Peyer's patch (tissue), 4 donors: ENCODE measurements around the gene OCA2.

Experiments
- POLR2A ChIP-seq, 2 donors: fragments of 450-650 bp; IDR thresholded peaks; one replicate each; pipeline ENCODE4 v1.5.1; 2017; ENCODE audit warnings: antibody characterized with exemption in 2 of 2, mild to moderate bottlenecking in 2 of 2, moderate library complexity in 2 of 2
- TF ChIP-seq, protein P1 (sequence below), 6 experiments: fragments of 450-650 bp in 4 of 6; fragments of 200-600 bp in 2 of 6; sonication (generic) in 1 of 6; IDR thresholded peaks; one replicate each; pipeline ENCODE4 v1.5.1; 2017 to 2019; ENCODE audit warnings: antibody characterized with exemption in 6 of 6, mild to moderate bottlenecking in 3 of 6, moderate library complexity in 1 of 6

DNA sequence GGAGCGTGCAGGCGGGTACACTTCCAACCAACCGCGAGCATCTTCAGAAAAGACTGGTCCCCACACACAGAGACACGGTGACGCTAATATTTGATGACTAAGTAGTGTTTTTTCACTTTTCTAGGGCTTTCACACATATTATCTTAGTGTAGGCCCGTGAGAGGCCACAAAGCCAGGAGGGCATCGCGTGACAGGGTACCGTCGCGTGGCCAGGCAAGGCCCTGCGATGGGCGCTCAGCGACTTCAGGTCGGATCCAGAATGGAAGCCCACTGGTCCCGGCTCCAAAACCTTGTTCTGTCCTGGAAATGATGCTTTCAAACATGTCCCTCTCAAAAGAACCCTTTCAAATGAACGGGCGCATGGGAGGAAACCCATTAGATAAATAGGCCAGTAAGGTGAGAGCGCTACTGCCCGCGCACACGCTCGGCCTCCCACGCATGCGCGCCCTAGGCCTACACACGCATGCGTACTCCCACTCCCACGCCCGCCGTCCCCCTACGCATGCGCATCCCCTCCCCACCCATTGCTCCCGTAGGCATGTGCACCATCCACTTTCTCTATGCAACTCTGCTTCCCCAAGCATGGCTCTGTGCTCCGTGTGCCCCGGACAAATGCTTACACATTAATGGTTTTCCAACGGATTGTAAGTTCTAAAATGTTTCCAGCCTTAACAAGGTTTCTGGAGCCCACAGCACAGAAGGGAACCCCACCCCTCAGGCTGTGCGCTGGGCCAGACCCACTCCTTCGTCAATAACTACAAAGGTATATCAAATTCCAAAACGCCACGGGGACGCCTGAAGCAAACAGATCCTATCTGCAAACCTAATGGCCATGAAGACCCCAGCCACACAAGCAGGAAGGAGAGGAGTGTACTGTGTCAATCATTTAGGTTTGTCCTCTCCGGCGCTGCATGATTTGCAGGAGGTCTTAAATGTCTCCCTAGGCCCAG is 72.1 kb downstream of the OCA2 start:
- TF ChIP-seq, protein P1, sequence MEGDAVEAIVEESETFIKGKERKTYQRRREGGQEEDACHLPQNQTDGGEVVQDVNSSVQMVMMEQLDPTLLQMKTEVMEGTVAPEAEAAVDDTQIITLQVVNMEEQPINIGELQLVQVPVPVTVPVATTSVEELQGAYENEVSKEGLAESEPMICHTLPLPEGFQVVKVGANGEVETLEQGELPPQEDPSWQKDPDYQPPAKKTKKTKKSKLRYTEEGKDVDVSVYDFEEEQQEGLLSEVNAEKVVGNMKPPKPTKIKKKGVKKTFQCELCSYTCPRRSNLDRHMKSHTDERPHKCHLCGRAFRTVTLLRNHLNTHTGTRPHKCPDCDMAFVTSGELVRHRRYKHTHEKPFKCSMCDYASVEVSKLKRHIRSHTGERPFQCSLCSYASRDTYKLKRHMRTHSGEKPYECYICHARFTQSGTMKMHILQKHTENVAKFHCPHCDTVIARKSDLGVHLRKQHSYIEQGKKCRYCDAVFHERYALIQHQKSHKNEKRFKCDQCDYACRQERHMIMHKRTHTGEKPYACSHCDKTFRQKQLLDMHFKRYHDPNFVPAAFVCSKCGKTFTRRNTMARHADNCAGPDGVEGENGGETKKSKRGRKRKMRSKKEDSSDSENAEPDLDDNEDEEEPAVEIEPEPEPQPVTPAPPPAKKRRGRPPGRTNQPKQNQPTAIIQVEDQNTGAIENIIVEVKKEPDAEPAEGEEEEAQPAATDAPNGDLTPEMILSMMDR (IDR thresholded peaks at IDR 0.05) = no peak
- TF ChIP-seq POLR2A (IDR thresholded peaks at IDR 0.05) = no peak
